ENCODE results near the gene GPR137B.
A peak's percentile ranks its signal among the peaks of the same experiment; 100 is the strongest.
"Not testable (repeated sequence)": the region's sequence is repeated elsewhere in the genome, so short reads cannot be mapped to it uniquely, and the experiment has no call there.

Gene GPR137B

GRCh38 chr1:236161230-236161629 is 18.9 kb downstream of the GPR137B start (continued):
- TF ChIP-seq, protein P1, sequence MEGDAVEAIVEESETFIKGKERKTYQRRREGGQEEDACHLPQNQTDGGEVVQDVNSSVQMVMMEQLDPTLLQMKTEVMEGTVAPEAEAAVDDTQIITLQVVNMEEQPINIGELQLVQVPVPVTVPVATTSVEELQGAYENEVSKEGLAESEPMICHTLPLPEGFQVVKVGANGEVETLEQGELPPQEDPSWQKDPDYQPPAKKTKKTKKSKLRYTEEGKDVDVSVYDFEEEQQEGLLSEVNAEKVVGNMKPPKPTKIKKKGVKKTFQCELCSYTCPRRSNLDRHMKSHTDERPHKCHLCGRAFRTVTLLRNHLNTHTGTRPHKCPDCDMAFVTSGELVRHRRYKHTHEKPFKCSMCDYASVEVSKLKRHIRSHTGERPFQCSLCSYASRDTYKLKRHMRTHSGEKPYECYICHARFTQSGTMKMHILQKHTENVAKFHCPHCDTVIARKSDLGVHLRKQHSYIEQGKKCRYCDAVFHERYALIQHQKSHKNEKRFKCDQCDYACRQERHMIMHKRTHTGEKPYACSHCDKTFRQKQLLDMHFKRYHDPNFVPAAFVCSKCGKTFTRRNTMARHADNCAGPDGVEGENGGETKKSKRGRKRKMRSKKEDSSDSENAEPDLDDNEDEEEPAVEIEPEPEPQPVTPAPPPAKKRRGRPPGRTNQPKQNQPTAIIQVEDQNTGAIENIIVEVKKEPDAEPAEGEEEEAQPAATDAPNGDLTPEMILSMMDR (tag by site-specific recombination; IDR thresholded peaks at IDR 0.05) = no peak
- TF ChIP-seq ZFHX2 (tag by site-specific recombination; conservative IDR thresholded peaks at IDR 0.05) (peak; percentile 100), GLIS1 (tag by site-specific recombination; IDR thresholded peaks at IDR 0.05) (no peak), ZNF692 (tag by site-specific recombination; IDR thresholded peaks at IDR 0.05) (no peak), ZNF747 (tag by site-specific recombination; IDR thresholded peaks at IDR 0.05) (no peak), SCRT1 (tag by site-specific recombination; IDR thresholded peaks at IDR 0.05; ENCODE audit: borderline replicate concordance) (no peak), KLF16 (tag by site-specific recombination; IDR thresholded peaks at IDR 0.05) (no peak)

DNA sequence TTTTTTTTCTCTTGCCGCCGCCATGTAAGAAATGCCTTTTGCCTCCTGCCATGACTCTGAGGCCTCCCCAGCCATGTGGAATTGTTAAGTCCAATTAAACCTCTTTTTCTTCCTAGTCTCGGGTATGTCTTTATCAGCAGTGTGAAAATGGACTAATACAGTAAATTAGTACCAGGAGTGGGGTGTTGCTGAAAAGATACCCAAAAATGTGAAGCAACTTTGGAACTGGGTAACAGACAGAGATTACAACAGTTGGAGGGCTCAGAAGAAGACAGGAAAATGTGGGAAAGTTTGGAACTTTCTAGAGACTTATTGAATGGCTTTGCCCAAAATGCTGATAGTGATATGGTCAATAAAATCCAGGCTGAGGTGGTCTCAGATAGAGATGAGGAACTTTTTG is 19.4 kb downstream of the GPR137B start:
- H3K4me1 ChIP-seq (ENCODE audit: control insufficient read depth, insufficient read depth, low read length); POLR2A ChIA-PET; H3K4me3 ChIP-seq (ENCODE audit: low read depth, low read length); CTCF ChIA-PET; H3K27ac ChIP-seq (ENCODE audit: extremely low read depth, low read depth, low read length); H3K9me3 ChIP-seq (ENCODE audit: control insufficient read depth, insufficient read depth, low read depth, low read length): not testable (repeated sequence)
- H3K36me3 ChIP-seq (ENCODE audit: control insufficient read depth in 2 of 2, insufficient read depth in 1 of 2, low read length in 2 of 2) = peaks cover 0 to 11% of the 10 kb centered on the region in 2 experiments; a peak in 1 of 3 replicates
- TF ChIP-seq ZNF549 (tag by site-specific recombination; IDR thresholded peaks at IDR 0.05) (0 out of 2 replicates have a peak, but pooled peaks have one; percentile 6), ZNF707 (tag by site-specific recombination; IDR thresholded peaks at IDR 0.05) (peak; percentile 100), SETDB1 (IDR thresholded peaks at IDR 0.05; ENCODE audit: insufficient read length, low read length) (peak; percentile 34)
- TF ChIP-seq, protein P2, sequence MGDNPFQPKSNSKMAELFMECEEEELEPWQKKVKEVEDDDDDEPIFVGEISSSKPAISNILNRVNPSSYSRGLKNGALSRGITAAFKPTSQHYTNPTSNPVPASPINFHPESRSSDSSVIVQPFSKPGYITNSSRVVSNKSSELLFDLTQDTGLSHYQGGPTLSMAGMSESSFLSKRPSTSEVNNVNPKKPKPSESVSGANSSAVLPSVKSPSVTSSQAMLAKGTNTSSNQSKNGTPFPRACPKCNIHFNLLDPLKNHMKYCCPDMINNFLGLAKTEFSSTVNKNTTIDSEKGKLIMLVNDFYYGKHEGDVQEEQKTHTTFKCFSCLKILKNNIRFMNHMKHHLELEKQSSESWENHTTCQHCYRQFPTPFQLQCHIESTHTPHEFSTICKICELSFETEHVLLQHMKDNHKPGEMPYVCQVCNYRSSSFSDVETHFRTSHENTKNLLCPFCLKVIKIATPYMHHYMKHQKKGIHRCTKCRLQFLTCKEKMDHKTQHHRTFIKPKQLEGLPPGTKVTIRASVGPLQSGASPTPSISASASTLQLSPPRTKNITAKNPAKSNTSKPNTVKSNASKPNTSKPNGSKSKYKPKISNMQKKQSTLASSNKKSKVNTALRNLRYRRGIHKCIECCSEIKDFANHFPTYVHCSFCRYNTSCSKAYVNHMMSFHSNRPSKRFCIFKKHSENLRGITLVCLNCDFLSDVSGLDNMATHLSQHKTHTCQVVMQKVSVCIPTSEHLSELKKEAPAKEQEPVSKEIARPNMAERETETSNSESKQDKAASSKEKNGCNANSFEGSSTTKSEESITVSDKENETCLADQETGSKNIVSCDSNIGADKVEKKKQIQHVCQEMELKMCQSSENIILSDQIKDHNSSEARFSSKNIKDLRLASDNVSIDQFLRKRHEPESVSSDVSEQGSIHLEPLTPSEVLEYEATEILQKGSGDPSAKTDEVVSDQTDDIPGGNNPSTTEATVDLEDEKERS (tag by site-specific recombination; IDR thresholded peaks at IDR 0.05) = 0 out of 2 replicates have a peak, but pooled peaks have one; percentile 25

DNA sequence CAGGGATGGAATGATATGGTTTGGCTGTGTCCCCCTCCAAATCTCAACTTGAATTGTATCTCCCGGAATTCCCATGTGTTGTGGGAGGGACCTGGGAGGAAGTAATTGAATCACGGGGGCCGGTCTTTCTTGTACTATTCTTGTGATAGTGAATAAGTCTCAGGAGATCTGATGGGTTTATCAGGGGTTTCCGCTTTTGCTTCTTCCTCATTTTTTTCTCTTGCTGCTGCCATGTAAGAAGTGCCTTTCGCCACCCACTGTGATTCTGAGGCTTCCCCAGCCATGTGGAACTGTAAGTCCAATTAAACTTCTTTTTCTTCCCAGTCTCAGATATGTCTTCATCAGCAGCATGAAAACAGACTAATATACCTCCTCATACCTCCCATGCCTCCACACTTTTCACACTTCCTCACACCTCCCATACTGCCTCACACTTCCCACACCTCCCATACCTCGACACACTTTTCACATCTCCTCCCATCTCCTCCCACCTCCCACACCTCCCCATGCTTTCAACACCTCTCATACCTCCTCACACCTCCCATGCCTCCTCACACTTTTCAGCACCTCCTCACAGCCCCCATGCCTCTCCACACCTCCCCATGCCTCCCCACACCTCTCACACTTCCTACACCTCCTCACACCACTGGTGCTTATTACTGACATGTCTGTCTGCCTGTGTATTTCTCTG is 21.3 kb downstream of the GPR137B start:
- Histone ChIP-seq H3K27ac (ENCODE audit: extremely low read depth, low read depth, low read length) (no peak overlapping the region), H3K9me3 (ENCODE audit: control insufficient read depth, insufficient read depth, low read depth, low read length) (no peaks in the 10 kb centered on the region), H3K4me3 (ENCODE audit: low read depth, low read length) (no peak overlapping the region), H3K36me3 (ENCODE audit: control insufficient read depth in 2 of 2, insufficient read depth in 1 of 2, low read length in 2 of 2) (peaks cover 0 to 11% of the 10 kb centered on the region in 2 experiments; a peak in 1 of 3 replicates), H3K4me1 (ENCODE audit: control insufficient read depth, insufficient read depth, low read length) (no peaks in the 10 kb centered on the region)
- ChIA-PET POLR2A (no interaction called here), CTCF (no interaction called here)
- TF ChIP-seq ZNF658 (tag by site-specific recombination; IDR thresholded peaks at IDR 0.05) = 0 out of 2 replicates have a peak, but pooled peaks have one; percentile 50
- TF ChIP-seq ZNF157 (tag by site-specific recombination; IDR thresholded peaks at IDR 0.05) = 0 out of 2 replicates have a peak, but pooled peaks have one; percentile 18
- TF ChIP-seq ZNF747 (tag by site-specific recombination; IDR thresholded peaks at IDR 0.05) = 0 out of 2 replicates have a peak, but pooled peaks have one; percentile 56
- TF ChIP-seq ZNF473 (tag by site-specific recombination; IDR thresholded peaks at IDR 0.05) = peak; percentile 74
- TF ChIP-seq ZNF785 (tag by site-specific recombination; IDR thresholded peaks at IDR 0.05) = 0 out of 2 replicates have a peak, but pooled peaks have one; percentile 62
- TF ChIP-seq ZNF138 (tag by site-specific recombination; IDR thresholded peaks at IDR 0.05; ENCODE audit: borderline replicate concordance) = no peak
- TF ChIP-seq KLF10 (tag by site-specific recombination; IDR thresholded peaks at IDR 0.05) = no peak
- 0 out of 2 replicates have a peak, but pooled peaks have one; percentile 55 for TF ChIP-seq ZNF776 (tag by site-specific recombination; IDR thresholded peaks at IDR 0.05; ENCODE audit: borderline replicate concordance)
- no peak for TF ChIP-seq ZFP37 (tag by site-specific recombination; IDR thresholded peaks at IDR 0.05)
- 0 out of 2 replicates have a peak, but pooled peaks have one; percentile 27 for TF ChIP-seq BCL6B (tag by site-specific recombination; IDR thresholded peaks at IDR 0.05)
- TF ChIP-seq SP7 (tag by site-specific recombination; IDR thresholded peaks at IDR 0.05) = no peak
- no peak for TF ChIP-seq ZNF521 (tag by site-specific recombination; IDR thresholded peaks at IDR 0.05)
- no peak for TF ChIP-seq ZNF112 (tag by site-specific recombination; IDR thresholded peaks at IDR 0.05)
- peak; percentile 100 for TF ChIP-seq EGR2 (tag by site-specific recombination; IDR thresholded peaks at IDR 0.05; ENCODE audit: low read depth)
